UCSD-AML1 (cell line): ENCODE results near the gene KRTDAP.

ENCODE experiments used
- DNase-seq: peaks from one replicate; lab custom pipeline; 2025; ENCODE audit not compliant: unreplicated experiment; lab: John Stamatoyannopoulos, UW

Gene KRTDAP

DNA sequence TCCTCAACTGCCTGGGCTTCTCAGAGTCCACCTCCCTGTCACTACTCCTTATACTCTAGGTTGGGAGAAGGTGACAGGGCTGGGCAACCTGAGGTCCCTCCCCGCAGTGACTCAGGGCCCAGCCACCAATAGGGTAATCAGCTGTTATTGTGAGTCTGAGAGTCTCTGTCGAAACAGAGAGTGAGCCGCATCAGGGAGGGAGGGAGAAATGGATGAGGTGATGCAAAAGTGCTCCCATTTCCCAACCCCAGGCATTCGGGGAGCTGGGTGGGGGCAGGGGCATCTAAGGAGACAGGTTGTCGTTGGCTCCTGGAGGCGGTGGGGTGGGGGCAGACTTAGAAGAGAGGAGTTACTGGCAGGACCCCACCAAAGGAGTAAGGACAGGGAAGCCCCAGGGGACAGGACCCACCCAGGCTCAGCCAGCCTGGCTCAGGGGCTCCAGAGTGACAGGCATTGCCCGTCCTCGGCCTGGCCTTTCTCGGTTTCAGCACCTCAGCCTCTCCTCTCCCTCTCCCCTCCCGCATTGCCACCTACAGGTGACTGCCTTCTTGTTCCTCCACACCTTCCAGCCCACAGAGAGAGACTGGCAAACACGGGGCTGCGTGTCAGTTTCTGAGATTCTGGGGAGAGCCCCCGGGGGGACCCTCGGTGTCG, 23.5 kb upstream of the KRTDAP start, which contains the start of gene DMKN:
TSS of gene DMKN (minus strand) at position 22 of the 654 bp plus-strand sequence. CDS start 174 bp downstream, outside the sequence.
- DNase-seq: no peak

DNA sequence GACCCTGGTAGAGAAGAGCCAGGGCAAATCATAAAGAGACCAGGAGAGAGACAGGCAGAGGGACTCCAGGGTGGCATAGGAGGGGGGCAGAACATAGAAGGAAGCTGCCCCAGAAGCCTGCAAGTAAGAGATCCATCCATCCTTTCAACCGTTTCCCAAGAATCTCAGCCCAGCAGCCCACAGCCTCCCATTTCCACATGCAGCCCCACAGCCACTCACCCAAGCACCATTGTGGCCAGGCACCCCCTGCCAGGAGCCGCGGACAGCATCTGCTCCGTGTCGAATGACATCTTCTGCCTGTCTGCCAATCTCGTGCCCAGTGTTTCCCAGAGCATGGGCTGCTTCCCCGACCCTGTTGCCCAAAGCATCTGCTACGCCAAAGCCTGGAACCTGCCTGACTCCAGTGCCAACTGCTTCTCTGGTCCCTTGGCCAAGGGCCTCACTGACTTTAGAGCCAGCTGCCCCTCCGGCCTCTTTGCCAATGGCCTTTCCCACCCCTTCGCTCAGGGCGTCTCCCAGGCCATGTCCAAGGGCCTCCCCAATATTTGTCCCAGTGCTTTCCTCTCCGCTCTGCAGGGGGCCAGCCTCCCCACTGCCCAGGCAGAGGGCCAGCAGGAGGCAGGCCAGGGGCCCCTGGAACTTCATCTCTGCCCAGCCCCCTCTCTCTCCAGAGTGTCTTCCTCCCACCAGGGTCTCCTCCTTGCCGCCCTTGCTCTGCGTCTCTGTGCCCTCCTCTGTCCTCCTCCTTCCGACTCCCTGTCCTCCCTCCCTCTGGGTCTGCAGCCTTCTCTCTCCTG, 22.8 kb upstream of the KRTDAP start:
- DNase-seq: no peak

DNA sequence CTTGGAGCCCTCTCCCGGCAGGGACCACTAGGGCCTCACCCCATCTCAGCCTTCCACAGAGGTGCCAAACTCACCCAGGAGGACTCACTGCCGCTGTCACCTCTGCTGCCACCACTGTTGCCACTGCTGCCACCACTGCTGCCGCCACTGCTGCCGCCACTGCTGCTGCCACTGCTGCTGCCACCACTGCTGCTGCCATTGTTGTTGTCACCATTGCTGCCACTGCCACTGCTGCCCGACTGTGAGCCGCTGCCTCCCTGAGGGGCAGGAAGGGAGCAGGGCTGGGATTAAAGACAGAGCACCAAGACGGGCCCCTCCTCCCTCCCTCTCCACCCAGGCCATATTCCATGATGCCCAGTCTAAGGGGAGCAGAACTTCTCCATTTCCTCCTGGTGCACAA, 21.1 kb upstream of the KRTDAP start:
- no peak for DNase-seq

DNA sequence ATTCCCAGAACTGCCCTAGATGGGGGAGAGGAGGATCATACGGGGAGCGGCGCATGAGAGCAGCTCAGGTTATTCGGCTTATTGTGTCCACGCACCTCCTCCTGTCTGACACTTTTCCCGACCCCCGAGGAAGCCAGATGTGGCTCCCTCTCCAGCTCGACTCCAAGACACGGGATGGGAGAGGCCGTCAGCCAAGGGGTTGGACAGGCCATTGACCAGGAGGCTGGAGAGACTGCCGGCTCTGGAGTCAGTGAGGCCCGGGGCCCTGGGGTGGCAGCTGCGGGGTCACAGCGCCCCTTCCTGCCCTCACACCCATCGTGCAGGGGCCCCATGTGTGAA, 20.3 kb upstream of the KRTDAP start:
- DNase-seq: no peak

DNA sequence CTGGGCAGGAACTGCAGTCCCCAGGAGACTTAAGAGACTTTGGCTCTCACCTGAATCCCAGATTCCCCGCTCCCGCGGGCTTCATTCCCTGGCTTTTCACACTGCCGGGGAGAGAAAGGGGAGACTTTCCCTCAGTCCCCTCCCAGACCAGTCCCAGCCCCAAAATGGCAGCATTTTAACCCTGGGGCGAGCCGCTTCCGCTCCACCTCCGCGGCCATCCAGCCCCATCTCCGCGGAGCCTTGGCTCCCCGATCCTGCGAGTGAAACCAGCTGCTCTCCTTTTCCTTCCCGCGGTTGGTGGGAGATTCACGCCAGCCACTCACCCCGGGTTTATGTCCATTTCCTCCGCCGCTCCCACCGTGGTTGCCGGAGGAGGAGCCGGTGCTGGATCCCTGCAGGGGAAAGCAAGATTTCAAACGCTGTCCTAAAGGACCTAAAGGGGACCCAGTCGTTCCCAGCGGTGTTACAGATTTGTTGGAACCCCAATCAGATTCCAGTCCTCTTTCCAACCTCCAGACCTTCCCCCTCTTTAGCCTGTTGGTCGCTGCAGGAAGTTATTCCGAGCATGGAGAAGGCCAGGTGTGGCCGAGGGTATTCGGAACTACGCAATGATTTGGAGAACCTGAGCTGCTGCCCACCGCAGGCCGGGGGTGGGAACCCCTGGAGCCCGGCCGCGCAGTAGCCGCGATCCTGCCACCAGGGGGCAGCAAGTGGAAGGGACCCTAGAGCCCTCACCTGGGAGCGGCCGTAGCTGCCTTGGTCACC, 19.8 kb upstream of the KRTDAP start:
- peak; percentile 55 for DNase-seq

DNA sequence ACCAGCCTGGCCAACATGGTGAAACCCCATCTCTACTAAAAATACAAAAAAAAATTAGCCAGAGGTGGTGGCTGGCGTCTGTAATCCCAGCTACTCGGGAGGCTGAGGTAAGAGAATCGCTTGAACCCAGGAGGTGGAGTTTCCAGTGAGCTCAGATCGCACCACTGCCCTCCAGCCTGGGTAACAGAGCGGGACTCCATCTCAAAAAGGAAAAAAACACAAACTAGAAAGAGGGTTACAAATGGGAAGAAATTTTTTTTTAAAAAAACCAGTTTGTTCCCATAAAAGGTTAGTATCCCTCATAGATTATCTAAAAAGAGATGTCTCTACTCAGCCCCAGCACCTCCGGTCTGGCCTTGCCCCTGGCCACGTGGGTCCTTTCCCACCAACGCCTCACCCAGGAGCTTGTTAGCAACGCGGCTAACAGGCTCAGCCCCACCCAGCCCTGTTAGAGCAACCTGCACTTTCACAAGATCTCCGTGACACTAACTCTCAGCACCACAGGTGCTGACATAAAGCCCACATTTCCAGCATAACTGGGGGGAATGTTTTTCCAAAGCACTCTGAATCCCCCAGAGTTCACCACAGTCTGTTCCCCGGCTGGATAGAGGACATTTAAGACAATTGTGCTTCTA, 18.9 kb upstream of the KRTDAP start:
- no peak for DNase-seq

DNA sequence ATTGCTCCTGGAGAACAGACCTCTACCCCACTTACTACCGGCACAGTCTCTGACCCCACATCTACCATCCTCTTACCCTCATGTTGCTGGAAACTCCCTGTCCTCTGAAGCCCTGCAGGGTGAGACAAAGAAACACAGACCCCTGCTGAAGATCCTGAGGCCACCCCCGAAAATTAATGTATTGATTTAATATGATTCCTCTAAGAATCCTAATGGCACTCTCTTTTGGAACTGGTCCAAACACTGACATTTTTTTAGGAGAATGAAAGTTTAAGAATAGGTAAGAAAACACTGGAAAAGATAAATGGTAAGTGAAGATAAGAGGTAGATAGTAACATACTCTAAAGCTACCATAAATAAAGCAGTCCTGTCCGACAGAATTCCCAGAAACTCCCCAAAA, 17.9 kb upstream of the KRTDAP start:
- no peak for DNase-seq

DNA sequence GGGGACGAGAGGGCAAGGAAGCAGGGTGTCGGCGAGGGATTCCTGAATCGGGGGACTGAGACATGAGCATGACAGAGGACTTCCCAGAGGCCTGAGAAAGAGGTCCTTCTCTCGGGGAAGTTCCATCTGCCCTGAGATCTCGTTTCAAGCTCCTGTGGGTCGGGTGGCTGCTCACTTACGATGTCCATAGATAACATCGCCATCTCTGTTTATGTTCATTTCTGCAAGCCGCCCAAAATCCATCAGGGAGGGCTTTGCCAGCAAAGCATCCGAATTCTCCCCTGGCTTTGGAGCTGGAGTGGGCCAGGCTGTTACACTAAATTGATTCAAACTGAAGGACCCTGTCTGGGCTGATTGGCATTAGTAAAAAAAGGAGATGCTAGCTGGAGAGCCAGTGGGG, 17.3 kb upstream of the KRTDAP start:
- DNase-seq: no peak

DNA sequence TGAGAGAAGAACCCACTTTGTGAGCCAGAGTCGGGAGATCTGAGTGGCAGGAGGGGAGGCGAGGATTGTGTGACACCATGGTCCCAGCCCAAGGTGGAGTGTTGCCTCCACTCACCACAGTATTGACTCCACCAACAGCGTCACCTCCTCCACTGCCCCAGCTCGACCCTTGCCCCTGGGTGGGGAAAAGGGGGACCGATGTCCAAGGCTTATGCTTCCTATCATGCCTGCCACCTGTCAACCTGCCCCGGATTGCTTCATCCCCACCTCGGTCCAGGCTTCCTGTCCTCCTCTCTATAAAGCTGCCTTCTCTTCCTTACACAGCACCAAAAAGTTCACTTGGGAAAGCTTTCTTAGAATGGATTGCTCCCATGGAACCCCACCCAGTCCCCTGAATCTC, 15.7 kb upstream of the KRTDAP start:
- no peak for DNase-seq

DNA sequence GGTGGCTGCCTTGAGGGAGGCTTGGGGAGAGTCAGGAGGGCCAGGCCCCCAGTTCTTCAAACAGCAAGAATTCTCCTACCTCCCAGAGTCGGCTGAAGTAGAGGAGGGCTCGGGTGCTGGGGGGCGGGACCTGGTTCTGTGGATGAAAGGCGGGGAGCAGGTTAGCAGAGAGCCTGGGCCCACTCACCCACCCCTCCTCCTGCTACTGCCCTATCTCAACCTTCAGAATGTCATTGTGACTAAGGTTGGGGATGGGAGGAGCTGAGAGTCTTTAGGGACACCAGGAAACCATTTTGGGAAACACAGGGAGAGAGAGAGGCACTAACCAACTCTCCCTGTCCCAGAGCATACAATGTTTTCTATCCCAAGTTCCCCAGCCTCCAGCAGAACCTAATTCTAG, 12.5 kb upstream of the KRTDAP start:
- DNase-seq: no peak

DNA sequence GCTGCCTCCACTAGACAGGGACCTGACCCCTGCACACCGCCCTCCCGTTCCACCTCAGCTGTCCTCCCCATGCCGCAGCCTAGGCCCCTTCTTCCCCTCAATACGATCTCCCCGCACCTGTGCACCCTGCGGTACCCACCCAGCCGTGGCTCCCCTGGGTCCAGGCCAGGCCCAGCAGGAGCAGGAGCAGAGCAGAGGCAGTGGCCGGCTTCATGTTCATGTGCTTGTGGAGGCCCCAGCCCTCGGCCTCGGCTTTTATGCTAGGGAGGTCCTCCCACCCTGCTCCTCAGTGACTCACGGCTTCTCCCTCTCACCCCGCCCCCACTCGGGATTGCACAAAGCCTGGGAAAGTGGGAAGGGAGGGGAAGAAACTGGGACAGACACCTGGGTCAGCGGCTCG, 11.4 kb upstream of the KRTDAP start:
- no peak for DNase-seq

DNA sequence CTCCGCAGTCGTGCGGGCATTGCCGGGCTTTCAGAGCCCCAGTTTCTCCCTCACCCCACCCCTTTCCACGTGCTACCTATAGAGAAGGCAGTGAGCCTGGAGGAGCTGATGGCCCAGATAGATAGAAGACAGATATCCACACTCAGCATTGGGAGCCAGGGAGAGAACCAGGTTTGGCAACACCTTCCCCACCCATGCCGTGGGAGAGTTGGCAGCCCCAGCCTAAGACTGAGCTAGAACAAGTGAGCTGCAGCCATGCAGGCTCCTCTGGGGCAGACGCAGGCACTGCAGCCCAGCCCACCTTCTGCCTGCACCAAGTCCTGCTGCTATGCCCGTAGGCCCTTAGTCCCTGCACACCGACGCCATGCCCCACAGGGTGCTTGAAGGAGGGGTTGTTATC, 10.3 kb upstream of the KRTDAP start:
- no peak for DNase-seq

DNA sequence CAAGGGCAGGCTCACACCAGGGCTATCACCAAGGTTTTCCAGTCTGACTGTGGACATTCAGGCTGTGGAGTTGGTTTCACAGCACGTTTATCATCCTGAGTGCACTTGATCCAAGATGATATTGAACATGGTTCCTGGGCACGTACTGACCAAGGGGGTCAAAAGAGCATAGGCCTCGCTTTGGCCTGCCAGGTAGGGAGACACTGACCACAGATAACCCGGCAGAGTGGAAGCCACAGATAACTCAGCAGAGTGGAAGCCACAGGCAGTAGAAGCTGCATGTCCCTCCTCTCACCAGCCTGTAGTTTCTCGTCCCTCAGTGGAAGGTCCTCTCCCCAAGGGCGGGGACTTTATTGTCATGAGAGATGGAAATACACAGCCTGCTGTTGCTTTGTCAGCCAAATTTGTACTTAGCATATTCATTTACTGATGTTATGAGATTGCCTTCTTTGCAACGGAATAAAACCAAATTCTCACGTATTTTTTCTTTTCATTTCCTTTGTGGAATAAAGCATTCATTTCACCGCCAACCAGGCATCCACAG, 8.8 kb upstream of the KRTDAP start:
- DNase-seq: no peak

DNA sequence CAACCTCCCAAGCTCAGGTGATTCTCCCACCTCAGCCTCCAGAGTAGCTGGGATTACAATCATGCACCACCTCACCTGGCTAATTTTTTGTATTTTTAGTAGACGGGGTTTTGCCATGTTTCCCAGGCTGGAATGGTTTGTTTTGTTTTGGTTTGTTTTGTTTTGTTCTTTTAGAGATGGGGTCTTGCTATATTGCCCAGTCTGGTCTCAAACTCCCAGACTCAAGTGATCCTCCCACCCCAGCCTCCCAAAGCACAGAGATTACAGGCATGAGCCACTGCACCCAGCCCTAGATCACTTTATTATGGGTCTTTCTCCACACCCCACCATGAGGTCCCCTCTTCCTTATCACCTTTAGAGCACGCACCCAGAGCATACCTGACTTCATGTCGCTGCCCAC, 8.0 kb upstream of the KRTDAP start:
- no peak for DNase-seq

DNA sequence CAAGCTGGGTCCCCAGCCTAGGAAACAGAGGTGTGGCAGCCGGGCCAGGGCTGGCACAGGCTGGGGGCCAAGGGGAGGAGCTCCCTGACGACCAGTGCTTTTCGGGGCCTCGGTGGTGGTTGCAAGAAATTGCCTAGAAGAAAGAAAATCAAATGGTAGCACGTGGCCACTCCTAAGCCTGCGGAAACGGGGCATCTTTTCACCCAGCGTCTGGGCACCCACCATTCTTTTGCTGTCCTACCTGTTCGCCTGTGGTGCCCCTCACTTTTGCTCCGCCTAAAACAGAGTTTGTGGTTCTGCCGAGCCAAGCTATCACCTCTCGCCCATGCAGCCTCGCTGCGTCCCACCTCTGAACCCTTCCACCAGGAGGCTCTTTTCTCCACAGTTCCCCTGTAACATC, 7.1 kb upstream of the KRTDAP start:
- DNase-seq: no peak

DNA sequence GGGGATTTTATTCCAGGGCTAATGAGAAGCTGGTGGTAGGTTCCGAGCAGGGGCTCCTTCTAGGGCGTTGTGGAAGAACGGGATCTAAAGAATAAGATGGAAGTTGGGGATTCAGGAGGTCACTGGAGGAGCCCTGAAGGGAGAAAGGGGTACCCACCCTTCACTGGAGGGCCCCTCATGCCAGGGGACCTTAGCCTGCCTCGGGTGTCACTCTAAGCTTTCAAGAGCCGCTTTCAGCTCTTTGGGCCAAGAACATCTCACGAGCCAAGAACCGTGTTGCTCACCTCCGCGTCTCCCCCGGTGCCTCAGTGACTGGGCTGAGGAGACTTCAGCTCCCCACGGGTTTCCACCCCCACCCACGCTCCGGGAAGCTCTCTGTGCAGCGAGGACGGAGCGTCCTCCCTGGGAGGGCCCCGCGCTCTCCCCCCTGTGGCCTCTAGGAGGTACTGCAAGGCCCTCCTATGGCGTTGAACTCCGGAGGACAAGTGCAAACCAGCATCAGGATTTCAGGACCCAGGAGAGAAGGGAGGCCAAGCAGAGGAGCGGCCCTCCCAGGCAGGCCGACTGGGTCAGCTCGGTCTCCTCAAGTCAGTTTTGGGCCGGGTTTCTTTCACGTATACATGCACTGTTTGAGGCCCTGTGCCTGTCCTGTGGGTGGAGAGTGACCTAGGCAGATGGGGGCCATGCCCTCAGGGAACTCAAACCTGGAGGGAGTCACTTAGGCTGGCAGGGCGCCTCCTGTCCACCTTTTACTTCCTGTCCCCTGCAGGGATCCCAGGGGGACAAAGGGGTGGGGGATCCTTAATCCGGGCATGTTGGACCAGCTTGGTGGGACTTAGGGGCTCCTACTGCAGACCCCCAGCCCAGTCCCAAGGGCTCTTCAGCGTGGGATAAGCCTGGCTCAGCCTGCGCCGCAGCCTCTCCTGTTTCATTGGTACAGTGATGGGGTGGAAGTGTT, 5.1 kb upstream of the KRTDAP start:
- peak; percentile 63 for DNase-seq

DNA sequence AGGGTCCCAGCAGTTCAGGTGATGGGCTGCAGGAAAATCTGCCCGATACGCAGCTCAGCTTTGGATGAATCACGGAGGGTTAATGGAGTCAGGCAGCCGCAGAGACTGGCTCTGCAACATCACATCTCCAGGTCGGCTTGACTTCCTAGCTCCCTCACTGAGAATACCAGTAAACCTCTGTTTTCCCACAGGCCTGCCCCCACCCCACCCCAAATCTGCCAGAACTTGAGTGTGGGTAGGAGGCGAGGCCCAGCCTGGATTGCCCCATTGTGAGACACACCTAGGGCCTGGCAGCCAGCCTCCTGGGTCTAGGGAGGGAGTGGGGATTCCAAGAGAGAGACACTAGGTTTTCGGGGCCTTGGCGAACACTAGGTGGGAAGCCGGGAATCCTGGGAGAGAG, 3.7 kb upstream of the KRTDAP start:
- no peak for DNase-seq

DNA sequence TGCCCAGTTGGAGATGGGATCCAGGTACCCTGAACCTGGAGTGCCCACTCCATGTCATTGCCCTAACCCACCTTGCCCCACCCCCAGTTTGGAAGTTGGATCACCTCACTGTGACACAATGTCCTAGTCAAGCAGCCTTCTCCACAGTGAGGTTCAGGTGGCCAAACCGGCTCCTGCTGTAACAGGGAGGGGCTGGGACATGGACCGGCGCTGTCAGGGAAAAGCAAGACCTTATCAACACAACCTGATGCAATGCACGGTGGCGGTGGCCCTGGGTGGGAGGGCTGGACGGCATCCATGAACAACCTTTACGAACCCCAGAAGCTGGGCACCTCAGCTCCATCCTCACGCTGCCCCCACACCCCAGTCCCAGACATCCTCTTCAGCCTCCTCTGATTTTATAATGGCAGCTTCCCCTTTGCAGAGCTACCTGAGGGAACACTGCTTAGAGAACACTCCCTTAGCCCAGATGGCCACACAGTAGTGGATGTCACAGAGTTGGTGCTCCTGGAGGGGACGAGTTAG, 1.6 kb upstream of the KRTDAP start:
- DNase-seq: no peak

DNA sequence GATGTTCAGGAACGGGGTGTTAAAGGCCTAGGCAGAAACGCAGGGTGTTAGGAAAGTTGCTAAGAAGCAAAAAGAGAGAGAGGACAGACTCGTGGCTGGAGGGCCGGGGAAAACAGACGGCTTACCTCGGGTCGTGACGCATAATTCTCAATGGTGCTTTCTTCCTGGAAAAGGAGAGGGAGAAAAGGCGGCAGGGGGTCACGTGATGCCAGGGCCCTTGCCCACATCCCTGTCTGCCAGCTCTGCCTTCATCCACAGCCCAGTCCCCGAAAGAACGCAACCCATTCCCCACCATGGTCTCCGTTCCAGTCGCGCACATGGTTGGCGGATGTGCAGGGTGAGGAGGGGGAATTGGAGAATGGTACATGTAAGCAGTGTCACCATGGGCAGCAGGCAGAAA, 1.6 kb downstream of the KRTDAP start:
- DNase-seq: no peak

DNA sequence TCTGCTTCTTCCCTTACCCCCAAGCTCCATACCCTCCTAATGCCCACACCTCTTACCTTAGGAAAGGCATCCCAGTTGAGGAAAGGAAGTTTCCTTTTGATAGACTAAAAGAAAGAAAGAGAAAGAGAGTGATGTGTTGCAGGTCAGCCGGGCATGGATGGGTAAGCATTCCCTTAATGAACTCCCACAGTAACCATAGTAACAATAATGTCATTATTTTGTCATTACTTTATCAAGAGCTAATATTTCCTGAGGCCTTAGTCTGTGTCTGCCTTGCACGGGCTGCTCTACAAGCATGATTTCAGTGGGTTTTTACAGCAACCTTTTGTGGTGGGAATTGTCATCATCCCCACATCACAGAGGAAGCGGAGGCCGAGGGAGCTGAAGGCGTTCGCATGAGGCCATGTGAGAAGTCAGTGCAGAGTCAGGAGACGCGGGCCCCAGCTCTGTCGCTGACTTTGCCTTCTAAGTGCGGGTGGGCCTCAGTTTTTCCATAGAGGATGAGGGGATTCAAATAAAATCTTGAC, 2.5 kb downstream of the KRTDAP start:
- DNase-seq: no peak
